NCI-H2107 treated with DMSO at 0.1 percent for 48 hours (cell line): ENCODE measurements around the gene TAAR5.
"Not testable (repeated sequence)": the region's sequence is repeated elsewhere in the genome, so short reads cannot be mapped to it uniquely, and the experiment has no call there.

ENCODE experiments used
- DNase-seq: peaks from one replicate; lab custom pipeline; 2025; ENCODE audit not compliant: unreplicated experiment; lab: John Stamatoyannopoulos, UW

Gene TAAR5

GRCh38 chr6:132589454-132589853 is at the start of gene TAAR5:
Gene TAAR5 (minus strand): TSS chr6:132589741. CDS start chr6:132589686, 55 bp downstream.
- DNase-seq: no peak

- DNase-seq: not testable (repeated sequence)
Measured at GRCh38 chr6:132637135-132637534, 47.6 kb upstream of the TAAR5 start.

- not testable (repeated sequence) for DNase-seq
Measured at GRCh38 chr6:132635906-132636305, 46.4 kb upstream of the TAAR5 start.

- DNase-seq: not testable (repeated sequence)
Measured at GRCh38 chr6:132635288-132635687, 45.7 kb upstream of the TAAR5 start.

GRCh38 chr6:132634796-132635195 is 45.3 kb upstream of the TAAR5 start:
- DNase-seq: no peak

GRCh38 chr6:132633362-132633761 is 43.8 kb upstream of the TAAR5 start:
- DNase-seq: no peak

GRCh38 chr6:132624175-132624574 is 34.6 kb upstream of the TAAR5 start, which contains the start of gene TAAR2:
Gene TAAR2 (minus strand): TSS chr6:132624275. CDS start chr6:132624275, 0 bp downstream.
- no peak for DNase-seq

- DNase-seq: no peak
Measured at GRCh38 chr6:132623106-132623845, 33.7 kb upstream of the TAAR5 start.

- no peak for DNase-seq
Measured at GRCh38 chr6:132616677-132617076, 27.1 kb upstream of the TAAR5 start.

GRCh38 chr6:132614554-132614953 is 25.0 kb upstream of the TAAR5 start:
- peak; percentile 20 for DNase-seq

GRCh38 chr6:132612449-132613108 is 23.0 kb upstream of the TAAR5 start:
- no peak for DNase-seq

- no peak for DNase-seq
Measured at GRCh38 chr6:132611616-132612015, 22.1 kb upstream of the TAAR5 start.

GRCh38 chr6:132607544-132608233 is 18.1 kb upstream of the TAAR5 start:
- no peak for DNase-seq

GRCh38 chr6:132604635-132605152 is 15.2 kb upstream of the TAAR5 start:
- DNase-seq: no peak

GRCh38 chr6:132600900-132601299 is 11.4 kb upstream of the TAAR5 start:
- not testable (repeated sequence) for DNase-seq

- DNase-seq: no peak
Measured at GRCh38 chr6:132598473-132598872, 8.9 kb upstream of the TAAR5 start.

- DNase-seq: no peak
Measured at GRCh38 chr6:132596201-132596600, 6.7 kb upstream of the TAAR5 start.

GRCh38 chr6:132592855-132593254 is 3.3 kb upstream of the TAAR5 start:
- DNase-seq: no peak

GRCh38 chr6:132590362-132590761 is 821 bp upstream of the TAAR5 start:
- peak; percentile 88 for DNase-seq

- no peak for DNase-seq
Measured at GRCh38 chr6:132587424-132587823, 2.1 kb downstream of the TAAR5 start.

GRCh38 chr6:132584698-132585097 is 4.8 kb downstream of the TAAR5 start:
- no peak for DNase-seq

- no peak for DNase-seq
Measured at GRCh38 chr6:132571774-132572173, 17.8 kb downstream of the TAAR5 start.
